ENCODE measurements around the gene NEU2. TPM values are rescaled to one million over a fixed set of nuclear protein-coding genes. Genes with fewer than 3 reads are reported as not detected.

NEU2 gene
- total and polyA plus RNA-seq, 2 of the 13 experiments (the other 11 are each of a cell fraction or from before 2014, with no cell fraction given): not detected

- FAIRE-seq (no peak), DNase-seq (ENCODE audit: low spot score) (no peak), ATAC-seq (no peak)
- no peaks in the 10 kb centered on the region for H3K36me3 ChIP-seq (replicated peaks in 1 of 2; ENCODE audit: control insufficient read depth in 1 of 2, insufficient read depth in 2 of 2, low read length in 2 of 2)
- intact Hi-C loops (cut with micrococcal nuclease; ENCODE audit: unreplicated experiment) (no loop called here), in situ Hi-C loops (cut with HindIII; ENCODE audit: extremely low pct_ligation_motif_present, low pct_unique_long_range_greater_than_20kb) (no loop called here)
- no peaks in the 10 kb centered on the region for H3K27me3 ChIP-seq (ENCODE audit: control insufficient read depth in 1 of 2, insufficient read depth in 2 of 2, low read length in 2 of 2)
- H3K27ac ChIP-seq (ENCODE audit: extremely low read length, insufficient read depth, low read length): no peak overlapping the region
- H3K4me1 ChIP-seq (ENCODE audit: insufficient read depth, low read length): no peaks in the 10 kb centered on the region
- ChIA-PET POLR2A (no interaction called here), CTCF (ENCODE audit: low intra/inter-chr PET ratio, low total read pairs) (interaction anchor here (1.8 kb wide), 1 partner anchor 30 kb away, joined by 8 read pairs; no protein-coding TSS in a partner anchor)
- no peaks in the 10 kb centered on the region for H3K79me2 ChIP-seq (ENCODE audit: insufficient read depth, low read length)
- H3K4me3 ChIP-seq (replicated peaks in 1 of 3; ENCODE audit: insufficient read depth in 1 of 3, low read depth in 2 of 3, low read length in 3 of 3): no peak overlapping the region
- H3K9me3 ChIP-seq (ENCODE audit: low read length): no peaks in the 10 kb centered on the region
- no peak overlapping the region for H3K9ac ChIP-seq (ENCODE audit: insufficient read depth, low read depth, low read length)
- BruUV-seq (replicated peaks): no TSS peak
- H2AFZ ChIP-seq (ENCODE audit: low read length): no peak overlapping the region
- no peak overlapping the region for H3K4me2 ChIP-seq (ENCODE audit: low read depth, low read length)
- TF ChIP-seq ZNF136 (CRISPR knock-in tag; IDR thresholded peaks at IDR 0.05; ENCODE audit: low read depth) (no peak), ZNF598 (CRISPR knock-in tag; IDR thresholded peaks at IDR 0.05; ENCODE audit: borderline replicate concordance) (no peak), PRMT3 (CRISPR knock-in tag; IDR thresholded peaks at IDR 0.05; ENCODE audit: borderline replicate concordance, low read depth) (no peak), ZKSCAN5 (CRISPR knock-in tag; IDR thresholded peaks at IDR 0.05) (no peak), CSRNP2 (CRISPR knock-in tag; conservative IDR thresholded peaks at IDR 0.05; ENCODE audit: low read depth) (no peak), ELF4 (CRISPR knock-in tag; IDR thresholded peaks at IDR 0.05; ENCODE audit: borderline replicate concordance) (no peak), TEF (CRISPR knock-in tag; IDR thresholded peaks at IDR 0.05) (no peak), RARA (CRISPR knock-in tag; IDR thresholded peaks at IDR 0.05) (no peak), ZNF274 (CRISPR knock-in tag; IDR thresholded peaks at IDR 0.05) (no peak), FOXO1 (CRISPR knock-in tag; IDR thresholded peaks at IDR 0.05) (no peak), ATF5 (CRISPR knock-in tag; IDR thresholded peaks at IDR 0.05; ENCODE audit: low read depth) (no peak), CREBL2 (CRISPR knock-in tag; IDR thresholded peaks at IDR 0.05; ENCODE audit: borderline replicate concordance) (no peak), ZSCAN31 (CRISPR knock-in tag; IDR thresholded peaks at IDR 0.05; ENCODE audit: low read depth) (no peak), MATR3 (CRISPR knock-in tag; IDR thresholded peaks at IDR 0.05) (no peak), JUN (CRISPR knock-in tag; IDR thresholded peaks at IDR 0.05) (no peak), POLR2AphosphoS2 (IDR thresholded peaks at IDR 0.05; ENCODE audit: low read depth, low read length) (no peak), SKIL (CRISPR knock-in tag; IDR thresholded peaks at IDR 0.05; ENCODE audit: borderline replicate concordance) (no peak), ZNF34 (CRISPR knock-in tag; IDR thresholded peaks at IDR 0.05; ENCODE audit: borderline replicate concordance) (no peak), ZSCAN12 (CRISPR knock-in tag; IDR thresholded peaks at IDR 0.05) (no peak), CEBPG (CRISPR knock-in tag; IDR thresholded peaks at IDR 0.05) (no peak)
- no peaks in the 10 kb centered on the region; the same call in 1 of the 2 replicates for H4K20me1 ChIP-seq (ENCODE audit: insufficient read depth, low read length)
- WGBS (ENCODE audit: low lambda C conversion rate): 93% methylated on average over 5 of the region's 5 CpGs
These were observed 33.8 kb upstream of the NEU2 start for GRCh38 chr2:232998666-232998985.

All from HepG2 (cell line).